H9 (cell line): ENCODE data around the gene OSBP2. TPM values are rescaled to one million over a fixed set of nuclear protein-coding genes. Genes with fewer than 3 reads are reported as not detected.
A peak's percentile ranks its signal among the peaks of the same experiment; 100 is the strongest.

ENCODE experiments used
- DNase-seq: peaks from one replicate; pipeline ENCODE4 v3.0.0-alpha.2; 2017
- H2AFZ ChIP-seq: one replicate; pipeline ENCODE4 v1.6.1; 2013; ENCODE audit warnings: mild to moderate bottlenecking, low read length, control low read depth, moderate library complexity
- H2AK5ac ChIP-seq: 2 replicates; pipeline ENCODE4 v1.6.1; 2013; ENCODE audit warnings: low read length, control low read depth, mixed read lengths; ENCODE audit not compliant: insufficient read length
- H2BK120ac ChIP-seq: one replicate; pipeline ENCODE4 v1.6.1; 2013; ENCODE audit warnings: low read depth, mild to moderate bottlenecking, low read length, control low read depth, inconsistent platforms; ENCODE audit not compliant: poor library complexity, severe bottlenecking
- H2BK12ac ChIP-seq: 2 replicates; pipeline ENCODE4 v1.6.1; 2013; ENCODE audit warnings: low read length, control low read depth, mixed read lengths, low read depth; ENCODE audit not compliant: insufficient read length
- H2BK15ac ChIP-seq: 2 replicates; pipeline ENCODE4 v1.6.1; 2013; ENCODE audit warnings: low read depth, low read length, control low read depth
- H2BK20ac ChIP-seq: one replicate; pipeline ENCODE4 v1.6.1; 2013; ENCODE audit warnings: low read depth, mild to moderate bottlenecking, low read length, control low read depth, inconsistent platforms; ENCODE audit not compliant: poor library complexity, severe bottlenecking
- H2BK5ac ChIP-seq: 2 replicates; pipeline ENCODE4 v1.6.1; 2013; ENCODE audit warnings: low read length, control low read depth, mixed read lengths; ENCODE audit not compliant: insufficient read length
- H3K14ac ChIP-seq: 2 replicates; pipeline ENCODE4 v1.6.1; 2013; ENCODE audit warnings: low read length, control low read depth; ENCODE audit not compliant: insufficient read depth
- H3K18ac ChIP-seq: 2 replicates; pipeline ENCODE4 v1.6.1; 2013; ENCODE audit warnings: low read depth, mild to moderate bottlenecking, mixed read lengths, low read length, control low read depth; ENCODE audit not compliant: insufficient read length
- H3K23ac ChIP-seq: 2 replicates; pipeline ENCODE4 v1.6.1; 2013; ENCODE audit warnings: low read length, control low read depth, mixed read lengths, low read depth; ENCODE audit not compliant: insufficient read length
- H3K23me2 ChIP-seq: 2 replicates; pipeline ENCODE4 v1.6.1; 2013; ENCODE audit warnings: low read depth, mild to moderate bottlenecking, mixed read lengths, low read length, control low read depth; ENCODE audit not compliant: insufficient read length, poor library complexity, severe bottlenecking
- H3K27ac ChIP-seq: 2 replicates; pipeline ENCODE4 v1.5.1; 2013; ENCODE audit warnings: low read length, control low read depth, mixed read lengths, low read depth; ENCODE audit not compliant: insufficient read length
- H3K27me3 ChIP-seq: 2 replicates; pipeline ENCODE4 v1.6.1; 2013; ENCODE audit warnings: low read length, control low read depth, inconsistent platforms; ENCODE audit not compliant: insufficient read depth
- H3K4ac ChIP-seq: 2 replicates; pipeline ENCODE4 v1.6.1; 2013; ENCODE audit warnings: low read depth, mild to moderate bottlenecking, control low read depth, inconsistent platforms, low read length, moderate library complexity
- H3K4me1 ChIP-seq: 2 replicates; pipeline ENCODE4 v1.6.1; 2013; ENCODE audit warnings: low read length, control low read depth, inconsistent platforms; ENCODE audit not compliant: insufficient read depth
- H3K4me2 ChIP-seq: 2 replicates; pipeline ENCODE4 v1.6.1; 2013; ENCODE audit warnings: low read length, control low read depth, mixed read lengths; ENCODE audit not compliant: insufficient read length, insufficient read depth
- H3K56ac ChIP-seq: 2 replicates; pipeline ENCODE4 v1.6.1; 2013; ENCODE audit warnings: low read depth, mild to moderate bottlenecking, mixed read lengths, low read length, control low read depth; ENCODE audit not compliant: insufficient read length
- H3K79me1 ChIP-seq: 2 replicates; pipeline ENCODE4 v1.6.1; 2013; ENCODE audit warnings: low read depth, mild to moderate bottlenecking, moderate library complexity, low read length, control low read depth, inconsistent platforms; ENCODE audit not compliant: insufficient read depth, poor library complexity, severe bottlenecking
- H3K79me2 ChIP-seq: 2 replicates; pipeline ENCODE4 v1.6.1; 2013; ENCODE audit warnings: low read length, control low read depth, inconsistent platforms; ENCODE audit not compliant: insufficient read depth
- H3K9ac ChIP-seq: 2 replicates; pipeline ENCODE4 v1.6.1; 2013; ENCODE audit warnings: low read length, control low read depth, mixed read lengths; ENCODE audit not compliant: insufficient read length; ENCODE audit errors: extremely low read depth
- H3K9me3 ChIP-seq: one replicate; pipeline ENCODE4 v1.6.1; 2013; ENCODE audit warnings: low read depth, low read length, inconsistent platforms; ENCODE audit not compliant: control insufficient read depth
- H3T11ph ChIP-seq: one replicate; pipeline ENCODE4 v1.6.1; 2013; ENCODE audit warnings: mild to moderate bottlenecking, low read length, control low read depth, inconsistent platforms
- H4K20me1 ChIP-seq: one replicate; pipeline ENCODE4 v1.6.1; 2013; ENCODE audit not compliant: control insufficient read depth, insufficient read length, insufficient read depth
- H4K5ac ChIP-seq: 2 replicates; pipeline ENCODE4 v1.6.1; 2013; ENCODE audit warnings: low read depth, mild to moderate bottlenecking, mixed read lengths, low read length, control low read depth; ENCODE audit not compliant: insufficient read length
- H4K8ac ChIP-seq: replicated peaks from 2 replicates; pipeline ENCODE4 v1.6.1; 2013; ENCODE audit warnings: low read length, control low read depth, mixed read lengths, low read depth; ENCODE audit not compliant: insufficient read length
- H4K91ac ChIP-seq: 2 replicates; pipeline ENCODE4 v1.6.1; 2013; ENCODE audit warnings: low read depth, mild to moderate bottlenecking, moderate library complexity, mixed read lengths, low read length, control low read depth; ENCODE audit not compliant: insufficient read length
- H3K27ac Mint-ChIP-seq, 3 experiments: 2 replicates in 2 of 3; 3 replicates in 1 of 3; pipeline ENCODE4 v1.8.0; 2020 to 2021; ENCODE audit warnings: mixed read lengths in 3 of 3, mild to moderate bottlenecking in 1 of 3, moderate library complexity in 1 of 3
- H3K27me3 Mint-ChIP-seq: 2 replicates; pipeline ENCODE4 v1.8.0; 2021; ENCODE audit warnings: low read depth, mild to moderate bottlenecking, moderate library complexity, mixed read lengths
- H3K36me3 Mint-ChIP-seq, 3 experiments: 2 replicates in 2 of 3; 3 replicates in 1 of 3; pipeline ENCODE4 v1.8.0; 2020 to 2021; ENCODE audit warnings: low read depth in 3 of 3, mixed read lengths in 3 of 3; ENCODE audit not compliant: insufficient read depth in 1 of 3
- H3K4me1 Mint-ChIP-seq, 2 experiments: 2 replicates each; pipeline ENCODE4 v1.8.0; 2020; ENCODE audit warnings: mixed read lengths in 2 of 2
- H3K4me3 Mint-ChIP-seq, 2 experiments: 2 replicates in 1 of 2; 3 replicates in 1 of 2; pipeline ENCODE4 v1.8.0; 2020 to 2021; ENCODE audit warnings: mild to moderate bottlenecking in 2 of 2, mixed read lengths in 2 of 2, moderate library complexity in 1 of 2
- H3K9me3 Mint-ChIP-seq, 2 experiments: 2 replicates in 1 of 2; 3 replicates in 1 of 2; pipeline ENCODE4 v1.8.0; 2020; ENCODE audit warnings: mild to moderate bottlenecking in 2 of 2, mixed read lengths in 2 of 2, moderate library complexity in 1 of 2
- CTCF ChIP-seq: fragments of 200-600 bp; sonication (generic); conservative IDR thresholded peaks from 3 replicates; pipeline ENCODE4 v1.8.0; 2021; ENCODE audit warnings: antibody characterized with exemption, mild to moderate bottlenecking
- WGBS: extraction: QIAGEN DNeasy Blood & Tissue Kit; methylation state at CpG from one replicate; pipeline ENCODE4 v1.1.7; 2013; ENCODE audit warnings: missing lambda C conversion rate, low lambda C conversion rate, mixed read lengths; ENCODE audit not compliant: insufficient read length; ENCODE audit errors: extremely low coverage; 5-methylcytosine and 5-hydroxymethylcytosine counted together
- total RNA-seq: library from RNA; stranded (reverse); gene quantifications from 2 replicates; pipeline ENCODE4 v1.2.1, GENCODE V29; 2021

The OSBP2 gene
- total RNA-seq, 1 experiment from 2014 or later, result 3.4 TPM

GRCh38 chr22:30763815-30764673, 69.4 kb downstream of the OSBP2 start:
- Histone ChIP-seq H3K14ac (no peak overlapping the region), H3K23ac (no peak overlapping the region), H3K79me2 (no peaks in the 10 kb centered on the region), H3T11ph (no peak overlapping the region), H3K4ac (no peak overlapping the region), H3K9me3 (no peaks in the 10 kb centered on the region), H2BK5ac (no peak overlapping the region), H3K23me2 (no peaks in the 10 kb centered on the region), H3K79me1 (no peaks in the 10 kb centered on the region), H2BK15ac (no peak overlapping the region), H2AFZ (no peak overlapping the region), H3K56ac (no peak overlapping the region), H3K4me2 (no peak overlapping the region), H2BK12ac (no peak overlapping the region), H4K20me1 (peaks cover 2% of the 10 kb centered on the region), H2BK120ac (no peak overlapping the region), H3K27me3 (no peaks in the 10 kb centered on the region), H4K8ac (no peak overlapping the region), H3K9ac (no peak overlapping the region), H3K4me1 (no peaks in the 10 kb centered on the region), H4K91ac (no peak overlapping the region), H3K18ac (no peak overlapping the region), H3K27ac (no peak overlapping the region), H2AK5ac (no peak overlapping the region), H2BK20ac (no peak overlapping the region), H4K5ac (no peak overlapping the region)
- Mint-ChIP-seq H3K9me3 (no peaks in the 10 kb centered on the region), H3K27ac (no peak overlapping the region), H3K27me3 (no peaks in the 10 kb centered on the region), H3K4me3 (no peak overlapping the region), H3K36me3 (no peaks in the 10 kb centered on the region), H3K4me1 (peaks cover 3 to 6% of the 10 kb centered on the region in 2 experiments; a peak in 2 of 4 replicates)
- peak; percentile 84 for TF ChIP-seq CTCF
- peak; percentile 80 for DNase-seq
- WGBS, result no CpG with 5 or more reads among the region's 12 CpGs
